ENCODE measurements around the gene CCDC28B. TPM values are rescaled to one million over a fixed set of nuclear protein-coding genes. Genes with fewer than 3 reads are reported as not detected.

CCDC28B gene
- total RNA-seq, 2 donors from 2014 or later, result 12.4 to 13.6 TPM

DNA sequence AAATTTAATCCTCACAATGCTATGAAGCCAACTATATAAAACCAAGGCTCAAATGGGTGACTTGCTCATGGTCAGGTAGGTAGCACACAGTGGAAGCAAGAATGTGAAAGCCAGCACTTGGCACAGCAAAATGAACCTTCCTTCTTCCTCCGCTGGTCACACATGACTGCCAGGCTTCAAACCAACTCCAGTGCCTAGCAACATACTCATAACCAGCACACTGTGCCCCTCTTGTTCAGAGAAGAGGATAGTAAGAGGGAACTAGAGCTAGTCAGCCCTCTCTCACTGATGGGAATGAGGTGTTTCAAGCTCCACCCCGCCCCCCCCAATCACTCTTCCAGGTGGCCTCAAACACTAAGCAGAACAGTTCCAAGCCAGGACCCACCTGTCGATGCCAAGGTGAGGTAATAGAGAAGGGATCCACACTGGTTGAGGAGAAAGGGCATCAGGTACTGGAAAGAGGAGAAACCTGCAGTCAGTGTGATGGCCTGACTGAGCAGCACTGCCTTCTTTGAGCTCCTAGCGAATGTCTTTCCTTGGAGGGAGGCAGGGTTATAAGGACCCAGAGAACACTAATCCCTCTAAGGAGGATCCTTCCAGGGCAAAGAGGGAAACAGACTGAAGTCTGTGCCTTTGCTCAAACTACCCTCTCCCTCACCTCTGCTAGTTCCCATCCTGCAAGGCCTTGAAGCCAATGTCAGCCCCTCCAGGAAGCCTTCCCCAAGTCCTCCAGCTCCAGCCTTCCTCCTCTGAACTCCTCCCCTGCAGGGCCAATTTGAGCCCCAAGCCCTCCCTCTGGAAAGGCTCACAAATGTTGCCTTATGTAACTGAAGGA lies 20.6 kb downstream of the CCDC28B start:
- H3K36me3 Mint-ChIP-seq, result peaks cover 4% of the 10 kb centered on the region
- ATAC-seq, result no peak
- H3K4me3 Mint-ChIP-seq, result peak overlapping the region; percentile 90
- no peaks in the 10 kb centered on the region for H3K27me3 Mint-ChIP-seq
- H3K9me3 Mint-ChIP-seq, result no peaks in the 10 kb centered on the region
- DNase-seq (ENCODE audit: low spot score), result no peak
- H3K27ac Mint-ChIP-seq, result peak overlapping the region; percentile 86 to 95
- H3K4me1 Mint-ChIP-seq (ENCODE audit: low read depth in 2 of 2), result peaks cover 20 to 25% of the 10 kb centered on the region in 2 donors

- Mint-ChIP-seq H3K4me3 (peak overlapping the region; percentile 90), H3K27me3 (no peaks in the 10 kb centered on the region), H3K9me3 (no peaks in the 10 kb centered on the region), H3K4me1 (ENCODE audit: low read depth in 2 of 2) (peaks cover 20 to 25% of the 10 kb centered on the region in 2 donors), H3K27ac (peak overlapping the region; percentile 86 to 95), H3K36me3 (peaks cover 4% of the 10 kb centered on the region)
- no peak for DNase-seq (ENCODE audit: low spot score)
- ATAC-seq, result no peak
Measured at GRCh38 chr1:32221581-32221979, 21.2 kb downstream of the CCDC28B start.

DNA sequence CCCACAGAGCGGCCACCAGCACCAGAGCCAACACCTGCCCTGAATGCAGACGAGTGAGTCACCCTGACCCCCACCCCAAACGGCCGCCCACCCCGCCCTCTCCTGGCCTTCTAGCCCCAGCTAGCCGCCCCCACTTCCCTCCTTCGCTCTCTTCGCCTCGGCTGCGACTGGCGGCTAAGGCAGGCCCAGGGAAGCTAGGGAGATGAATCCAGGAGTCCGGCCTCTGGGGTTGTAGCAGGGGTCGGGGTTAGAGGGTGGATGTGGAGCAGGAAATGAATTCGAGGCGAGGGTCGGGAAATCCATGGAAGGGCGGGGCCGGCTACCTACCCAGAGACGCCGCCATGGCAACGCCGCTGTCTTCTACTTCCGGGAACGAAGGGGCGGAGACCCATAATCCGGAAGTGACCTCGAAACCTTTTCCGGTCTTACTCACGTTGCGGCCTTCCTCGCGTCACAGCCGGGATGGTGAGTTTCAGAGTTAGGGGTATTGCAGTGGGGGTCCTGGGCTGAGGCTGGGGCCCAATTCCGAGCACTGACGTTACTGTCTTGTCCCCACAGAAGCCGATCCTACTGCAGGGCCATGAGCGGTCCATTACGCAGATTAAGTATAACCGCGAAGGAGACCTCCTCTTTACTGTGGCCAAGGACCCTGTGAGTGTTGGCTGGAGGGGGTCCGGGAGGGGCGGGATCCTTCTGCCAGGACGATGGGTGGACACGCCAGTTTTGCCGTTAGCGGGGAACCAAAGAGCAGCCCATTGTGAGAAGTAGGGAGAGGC lies 21.8 kb downstream of the CCDC28B start, which contains the start of the genes EIF3I and TMEM234:
Gene EIF3I, plus strand, starts transcription at position 428 of the 776 bp plus-strand sequence. Its CDS starts 35 bp downstream, at position 463.
Gene TMEM234, minus strand, starts transcription at position 374 of the 776 bp plus-strand sequence. Its CDS starts 31 bp downstream, at position 343.
- ATAC-seq, result peak; percentile 95 to 97
- H3K27ac Mint-ChIP-seq, result peak within 1 kb of the TSS; percentile 86 to 95
- H3K9me3 Mint-ChIP-seq, result no peaks in the 10 kb centered on the region
- peaks cover 20 to 25% of the 10 kb centered on the region in 2 donors for H3K4me1 Mint-ChIP-seq (ENCODE audit: low read depth in 2 of 2)
- peak within 1 kb of the TSS; percentile 90 for H3K4me3 Mint-ChIP-seq
- H3K36me3 Mint-ChIP-seq, result peaks cover 4% of the 10 kb centered on the region
- DNase-seq (ENCODE audit: low spot score), result peak; percentile 93
- H3K27me3 Mint-ChIP-seq, result no peaks in the 10 kb centered on the region

GRCh38 chr1:32223683-32224082 lies 23.3 kb downstream of the CCDC28B start:
- peaks cover 13% of the 10 kb centered on the region for H3K36me3 Mint-ChIP-seq
- peaks cover 28 to 31% of the 10 kb centered on the region in 2 donors for H3K4me1 Mint-ChIP-seq (ENCODE audit: low read depth in 2 of 2)
- H3K27me3 Mint-ChIP-seq, result no peaks in the 10 kb centered on the region
- no peaks in the 10 kb centered on the region for H3K9me3 Mint-ChIP-seq
- peak overlapping the region; percentile 90 for H3K4me3 Mint-ChIP-seq
- DNase-seq (ENCODE audit: low spot score) (no peak), ATAC-seq (no peak)
- H3K27ac Mint-ChIP-seq, result peak overlapping the region; percentile 86 to 95

DNA sequence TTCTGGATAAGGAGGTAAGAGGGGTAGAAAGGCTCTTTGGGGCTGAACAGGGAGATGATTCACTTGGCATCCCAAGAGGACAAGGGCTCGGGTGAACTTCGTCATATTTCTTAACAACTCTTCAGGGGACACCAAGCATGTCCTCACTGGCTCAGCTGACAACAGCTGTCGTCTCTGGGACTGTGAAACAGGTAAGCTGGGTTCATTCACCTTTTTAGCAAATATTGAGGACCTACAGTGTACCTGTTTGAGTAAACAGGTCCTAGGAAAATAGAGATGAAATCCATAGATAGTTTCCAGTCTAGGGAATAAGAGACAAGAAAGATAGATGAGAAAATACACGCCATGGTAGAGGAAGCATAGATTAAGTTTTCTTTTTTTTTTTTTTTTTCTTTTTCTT lies 23.9 kb downstream of the CCDC28B start:
- Mint-ChIP-seq H3K27ac (peak overlapping the region; percentile 86 to 95), H3K9me3 (no peaks in the 10 kb centered on the region), H3K27me3 (no peaks in the 10 kb centered on the region), H3K36me3 (peaks cover 13% of the 10 kb centered on the region), H3K4me1 (ENCODE audit: low read depth in 2 of 2) (peaks cover 30 to 31% of the 10 kb centered on the region in 2 donors), H3K4me3 (peak overlapping the region; percentile 90)
- ATAC-seq, result no peak
- no peak for DNase-seq (ENCODE audit: low spot score)

- H3K27me3 Mint-ChIP-seq, result no peaks in the 10 kb centered on the region
- DNase-seq (ENCODE audit: low spot score) (no peak), ATAC-seq (no peak)
- no peak overlapping the region for H3K27ac Mint-ChIP-seq
- no peaks in the 10 kb centered on the region for H3K9me3 Mint-ChIP-seq
- H3K4me3 Mint-ChIP-seq, result no peak overlapping the region
- peaks cover 12 to 20% of the 10 kb centered on the region in 2 donors for H3K4me1 Mint-ChIP-seq (ENCODE audit: low read depth in 2 of 2)
- peaks cover 19% of the 10 kb centered on the region for H3K36me3 Mint-ChIP-seq
Measured at GRCh38 chr1:32228771-32229170, 28.4 kb downstream of the CCDC28B start.

DNA sequence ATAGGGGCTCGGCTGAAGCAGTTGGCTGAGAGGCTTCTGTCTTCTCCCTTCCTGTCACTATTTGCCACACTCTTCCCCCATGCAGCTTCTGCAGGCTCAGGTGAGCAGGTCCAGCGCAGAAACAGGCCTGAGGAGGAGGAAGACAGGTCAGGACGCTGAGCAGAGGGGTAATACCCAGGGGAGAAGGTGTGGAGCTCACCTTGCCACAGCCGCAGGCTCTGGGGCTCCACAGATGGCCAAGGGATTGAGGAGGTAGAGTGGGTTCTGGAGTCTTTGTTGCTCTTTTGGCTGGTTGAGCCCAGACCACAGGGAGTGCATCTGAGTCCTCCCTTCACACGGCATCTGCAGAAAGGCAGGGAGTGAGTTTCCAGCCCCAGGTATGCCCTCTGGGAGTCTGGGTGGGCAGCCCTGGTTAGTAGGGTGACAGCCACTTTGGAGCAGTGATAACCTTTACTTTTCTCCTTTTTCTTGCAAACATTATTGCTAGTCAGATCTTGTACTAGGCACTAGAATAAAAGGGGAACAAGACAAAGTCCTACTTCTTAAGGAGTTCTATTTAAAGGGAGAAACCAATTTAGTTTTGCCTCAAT lies 31.5 kb downstream of the CCDC28B start:
- H3K27ac Mint-ChIP-seq, result no peak overlapping the region
- peaks cover 15% of the 10 kb centered on the region for H3K36me3 Mint-ChIP-seq
- peaks cover 5 to 9% of the 10 kb centered on the region in 2 donors for H3K4me1 Mint-ChIP-seq (ENCODE audit: low read depth in 2 of 2)
- H3K4me3 Mint-ChIP-seq, result no peak overlapping the region
- ATAC-seq (no peak), DNase-seq (ENCODE audit: low spot score) (no peak)
- no peaks in the 10 kb centered on the region for H3K9me3 Mint-ChIP-seq
- H3K27me3 Mint-ChIP-seq, result no peaks in the 10 kb centered on the region

- no peak overlapping the region for H3K27ac Mint-ChIP-seq
- ATAC-seq (no peak), DNase-seq (ENCODE audit: low spot score) (no peak)
- H3K27me3 Mint-ChIP-seq, result no peaks in the 10 kb centered on the region
- peaks cover 10% of the 10 kb centered on the region for H3K36me3 Mint-ChIP-seq
- no peaks in the 10 kb centered on the region for H3K9me3 Mint-ChIP-seq
- no peak overlapping the region for H3K4me3 Mint-ChIP-seq
- H3K4me1 Mint-ChIP-seq (ENCODE audit: low read depth in 2 of 2), result peaks cover 1 to 4% of the 10 kb centered on the region in 2 donors
Measured at GRCh38 chr1:32232558-32233304, 32.3 kb downstream of the CCDC28B start.

GRCh38 chr1:32234792-32235191 lies 34.4 kb downstream of the CCDC28B start:
- no peaks in the 10 kb centered on the region for H3K9me3 Mint-ChIP-seq
- no peaks in the 10 kb centered on the region for H3K27me3 Mint-ChIP-seq
- no peak for DNase-seq (ENCODE audit: low spot score)
- peak in 1 of 2 donors; percentile 24 for ATAC-seq
- H3K4me3 Mint-ChIP-seq, result no peak overlapping the region
- no peaks in the 10 kb centered on the region for H3K4me1 Mint-ChIP-seq (ENCODE audit: low read depth in 2 of 2)
- H3K36me3 Mint-ChIP-seq, result peaks cover 6% of the 10 kb centered on the region
- no peak overlapping the region for H3K27ac Mint-ChIP-seq

DNA sequence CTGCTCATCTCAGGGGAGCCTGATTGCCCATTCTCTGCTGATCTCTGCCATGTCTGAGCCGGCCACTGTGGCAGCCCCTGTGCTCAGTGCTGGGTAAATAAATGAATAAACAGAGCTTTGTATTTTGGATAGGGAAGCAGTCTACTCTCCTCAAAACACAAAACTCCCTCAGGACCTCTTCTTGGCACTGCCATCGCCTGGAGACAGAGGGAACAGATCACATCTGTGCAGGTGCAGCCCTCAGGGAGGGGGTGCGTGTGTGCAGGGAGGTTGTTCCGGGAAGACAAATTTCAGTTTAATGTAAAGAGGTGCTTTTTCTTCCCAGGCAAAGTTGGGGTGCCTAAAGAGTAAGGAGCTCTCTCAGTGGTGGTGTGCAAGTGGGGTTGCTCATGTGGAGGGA lies 38.9 kb downstream of the CCDC28B start:
- Mint-ChIP-seq H3K4me3 (peak overlapping the region; percentile 82), H3K4me1 (ENCODE audit: low read depth in 2 of 2) (peaks cover 0 to 13% of the 10 kb centered on the region in 2 donors), H3K36me3 (no peaks in the 10 kb centered on the region), H3K9me3 (no peaks in the 10 kb centered on the region), H3K27ac (no peak overlapping the region), H3K27me3 (no peaks in the 10 kb centered on the region)
- DNase-seq (ENCODE audit: low spot score) (no peak), ATAC-seq (no peak)

GRCh38 chr1:32239790-32240139 lies 39.4 kb downstream of the CCDC28B start:
- DNase-seq (ENCODE audit: low spot score) (no peak), ATAC-seq (no peak)
- H3K36me3 Mint-ChIP-seq, result no peaks in the 10 kb centered on the region
- H3K27ac Mint-ChIP-seq, result peak overlapping the region in 1 of 2 donors; percentile 69
- no peaks in the 10 kb centered on the region for H3K27me3 Mint-ChIP-seq
- H3K9me3 Mint-ChIP-seq, result no peaks in the 10 kb centered on the region
- peak overlapping the region; percentile 82 for H3K4me3 Mint-ChIP-seq
- H3K4me1 Mint-ChIP-seq (ENCODE audit: low read depth in 2 of 2), result peaks cover 0 to 13% of the 10 kb centered on the region in 2 donors

- ATAC-seq (peak; percentile 69 to 74), DNase-seq (ENCODE audit: low spot score) (peak; percentile 72)
- Mint-ChIP-seq H3K27ac (peak overlapping the region in 1 of 2 donors; percentile 69), H3K36me3 (no peaks in the 10 kb centered on the region), H3K4me3 (peak overlapping the region; percentile 82), H3K9me3 (no peaks in the 10 kb centered on the region), H3K4me1 (ENCODE audit: low read depth in 2 of 2) (peaks cover 0 to 13% of the 10 kb centered on the region in 2 donors), H3K27me3 (no peaks in the 10 kb centered on the region)
Measured at GRCh38 chr1:32240140-32240951, 40.0 kb downstream of the CCDC28B start.
